Neutrophil (primary cell): Measurements from ENCODE around the gene STX5.
A peak's percentile ranks its signal among the peaks of the same experiment; 100 is the strongest.

Experiments
- H3K27ac ChIP-seq: fragments of 200-600 bp; sonication (generic); 2 replicates; pipeline ENCODE4 v1.5.1; 2016; ENCODE audit warnings: mild to moderate bottlenecking, moderate library complexity
- H3K27me3 ChIP-seq: fragments of 200-600 bp; sonication (generic); 2 replicates; pipeline ENCODE4 v1.6.0; 2016; ENCODE audit warnings: mild to moderate bottlenecking
- H3K36me3 ChIP-seq: fragments of 200-600 bp; sonication (generic); 2 replicates; pipeline ENCODE4 v1.5.1; 2017
- H3K4me1 ChIP-seq, 2 experiments: fragments of 200-600 bp in 1 of 2; sonication (generic) in 1 of 2; 1 replicate in 1 of 2; 2 replicates in 1 of 2; pipeline versions ENCODE4 v1.5.1 to v1.6.1; 2013 to 2016; ENCODE audit warnings: low read depth in 1 of 2, low read length in 1 of 2, mild to moderate bottlenecking in 1 of 2, moderate library complexity in 1 of 2; ENCODE audit not compliant: control insufficient read depth in 1 of 2, insufficient read depth in 1 of 2
- H3K4me3 ChIP-seq, 2 experiments: fragments of 200-600 bp in 1 of 2; sonication (generic) in 1 of 2; 1 replicate in 1 of 2; 2 replicates in 1 of 2; pipeline ENCODE4 v1.5.1; 2013 to 2016; ENCODE audit warnings: low read depth in 1 of 2, low read length in 1 of 2, mild to moderate bottlenecking in 1 of 2, moderate library complexity in 1 of 2
- H3K9me3 ChIP-seq: fragments of 200-600 bp; sonication (generic); 2 replicates; pipeline ENCODE4 v1.5.1; 2016
- TF ChIP-seq, protein P1 (sequence below): fragments of 200-600 bp; sonication (generic); IDR thresholded peaks from 2 replicates; pipeline ENCODE4 v1.5.1; 2016; ENCODE audit warnings: antibody characterized with exemption

STX5 gene

DNA sequence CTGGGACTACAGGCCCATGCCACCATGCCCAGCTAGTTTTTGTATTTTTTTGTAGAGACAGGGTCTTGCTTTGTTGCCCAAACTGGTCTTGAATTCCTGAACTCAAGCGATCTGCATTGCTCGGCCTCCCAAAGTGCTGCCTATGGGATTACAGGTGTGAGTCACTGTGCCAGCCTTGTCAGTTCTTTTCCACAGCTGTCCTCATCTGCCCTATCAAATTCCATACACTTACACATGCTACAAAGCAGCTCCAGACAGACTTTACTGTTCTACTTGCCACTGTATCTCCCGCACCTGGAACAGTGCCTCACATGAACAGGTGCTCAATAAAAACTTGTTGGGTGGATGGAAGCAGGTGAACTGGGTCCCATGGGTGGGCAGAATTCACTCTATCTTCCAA, 8.2 kb downstream of the STX5 start:
- H3K36me3 ChIP-seq = peaks cover 93% of the 10 kb centered on the region
- H3K27me3 ChIP-seq = no peaks in the 10 kb centered on the region
- TF ChIP-seq, protein P1, sequence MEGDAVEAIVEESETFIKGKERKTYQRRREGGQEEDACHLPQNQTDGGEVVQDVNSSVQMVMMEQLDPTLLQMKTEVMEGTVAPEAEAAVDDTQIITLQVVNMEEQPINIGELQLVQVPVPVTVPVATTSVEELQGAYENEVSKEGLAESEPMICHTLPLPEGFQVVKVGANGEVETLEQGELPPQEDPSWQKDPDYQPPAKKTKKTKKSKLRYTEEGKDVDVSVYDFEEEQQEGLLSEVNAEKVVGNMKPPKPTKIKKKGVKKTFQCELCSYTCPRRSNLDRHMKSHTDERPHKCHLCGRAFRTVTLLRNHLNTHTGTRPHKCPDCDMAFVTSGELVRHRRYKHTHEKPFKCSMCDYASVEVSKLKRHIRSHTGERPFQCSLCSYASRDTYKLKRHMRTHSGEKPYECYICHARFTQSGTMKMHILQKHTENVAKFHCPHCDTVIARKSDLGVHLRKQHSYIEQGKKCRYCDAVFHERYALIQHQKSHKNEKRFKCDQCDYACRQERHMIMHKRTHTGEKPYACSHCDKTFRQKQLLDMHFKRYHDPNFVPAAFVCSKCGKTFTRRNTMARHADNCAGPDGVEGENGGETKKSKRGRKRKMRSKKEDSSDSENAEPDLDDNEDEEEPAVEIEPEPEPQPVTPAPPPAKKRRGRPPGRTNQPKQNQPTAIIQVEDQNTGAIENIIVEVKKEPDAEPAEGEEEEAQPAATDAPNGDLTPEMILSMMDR = no peak
- H3K4me3 ChIP-seq = no peak overlapping the region
- no peaks in the 10 kb centered on the region for H3K4me1 ChIP-seq
- no peaks in the 10 kb centered on the region for H3K9me3 ChIP-seq
- H3K27ac ChIP-seq = no peak overlapping the region

DNA sequence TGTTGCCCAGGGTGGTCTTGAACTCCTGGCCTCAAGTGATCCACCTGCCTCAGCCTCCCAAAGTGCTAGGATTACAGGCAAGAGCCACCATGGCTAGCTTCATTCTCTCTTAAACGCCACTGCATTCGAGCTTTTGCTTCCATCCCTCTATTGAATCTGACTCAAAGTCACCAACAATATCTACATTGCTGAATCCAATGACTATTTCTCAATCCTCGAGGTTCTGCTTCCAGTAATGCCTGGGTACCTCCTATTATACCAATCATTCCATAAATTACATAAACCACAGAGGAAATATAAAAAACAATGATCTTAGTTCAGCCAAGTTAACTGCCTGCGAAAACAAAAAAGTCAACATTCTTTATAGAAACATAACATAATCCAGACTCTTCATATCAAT, 14.7 kb downstream of the STX5 start:
- H3K36me3 ChIP-seq = peaks cover 29% of the 10 kb centered on the region

DNA sequence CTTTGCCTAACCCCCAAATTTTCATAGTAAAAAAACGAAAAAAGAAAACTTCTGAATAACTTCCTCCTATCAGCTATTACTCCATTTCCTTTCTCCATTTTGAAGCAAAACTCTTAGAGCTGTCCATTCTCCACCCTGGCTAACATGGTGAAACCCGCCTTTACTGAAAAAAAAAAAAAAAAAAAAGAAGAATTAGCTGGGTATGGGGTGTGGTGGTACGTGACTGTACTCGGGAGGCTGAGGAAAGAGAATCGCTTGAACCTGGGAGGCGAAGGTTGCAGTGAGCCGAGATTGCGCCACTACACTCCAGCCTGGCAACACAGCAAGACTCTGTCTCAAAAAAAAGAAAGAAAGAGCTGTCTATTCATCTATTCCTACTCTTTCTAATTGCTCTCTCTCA, 15.3 kb downstream of the STX5 start:
- H3K4me3 ChIP-seq = peak overlapping the region; percentile 57 to 58
- peak overlapping the region; percentile 89 for H3K27ac ChIP-seq
- TF ChIP-seq, protein P1 = no peak
- peaks cover 40 to 41% of the 10 kb centered on the region in 2 experiments for H3K4me1 ChIP-seq
- H3K9me3 ChIP-seq = no peaks in the 10 kb centered on the region
- H3K27me3 ChIP-seq = no peaks in the 10 kb centered on the region
- peaks cover 23% of the 10 kb centered on the region for H3K36me3 ChIP-seq

More for the DNA sequence above, 14.7 kb downstream of the STX5 start:
- TF ChIP-seq, protein P1 = no peak
- peak overlapping the region; percentile 57 to 58 for H3K4me3 ChIP-seq
- H3K27me3 ChIP-seq = no peaks in the 10 kb centered on the region
- H3K4me1 ChIP-seq = peaks cover 40 to 41% of the 10 kb centered on the region in 2 experiments
- H3K9me3 ChIP-seq = no peaks in the 10 kb centered on the region
- H3K27ac ChIP-seq = peak overlapping the region; percentile 89

DNA sequence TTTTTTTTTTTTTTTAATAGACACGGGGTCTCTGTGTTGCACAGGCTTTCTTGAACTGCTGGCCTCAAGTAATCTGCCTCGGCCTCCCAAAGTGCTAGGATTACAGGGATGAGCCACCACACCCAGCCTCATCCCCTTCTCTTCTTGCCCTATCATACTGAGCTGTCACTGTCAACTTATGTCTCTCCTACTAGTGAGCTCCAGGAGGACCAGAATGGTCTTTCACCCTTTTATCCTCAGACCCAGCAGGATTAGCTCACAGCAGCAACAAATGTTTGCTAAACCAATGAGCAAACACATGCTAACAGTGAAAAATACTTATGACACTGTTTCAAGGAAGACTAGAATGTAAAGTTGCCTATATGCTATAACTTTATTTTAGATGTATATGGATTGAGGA, 20.2 kb downstream of the STX5 start:
- TF ChIP-seq, protein P1 = no peak
- Histone ChIP-seq H3K27ac (no peak overlapping the region), H3K36me3 (no peaks in the 10 kb centered on the region), H3K4me3 (no peak overlapping the region), H3K4me1 (peaks cover 45 to 49% of the 10 kb centered on the region in 2 experiments), H3K9me3 (no peaks in the 10 kb centered on the region), H3K27me3 (no peaks in the 10 kb centered on the region)

DNA sequence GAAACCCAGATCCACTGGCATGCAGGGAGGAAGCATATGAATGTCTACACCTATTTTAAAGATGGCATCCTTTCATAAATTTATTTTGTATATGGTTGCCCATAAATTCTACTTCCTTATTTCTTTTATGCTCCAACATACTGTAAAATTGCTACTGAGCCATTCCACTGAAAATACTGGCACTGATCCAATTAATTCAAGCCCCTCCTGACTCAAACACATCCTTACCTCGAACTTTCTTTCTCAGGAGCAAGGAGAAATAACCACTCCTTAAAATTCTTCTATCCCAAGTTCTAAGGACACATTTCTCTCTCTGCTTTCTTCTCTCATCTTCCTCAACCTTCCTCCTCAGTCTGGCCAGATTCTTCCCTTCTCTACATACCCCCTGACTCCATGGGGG, 21.1 kb downstream of the STX5 start:
- H3K36me3 ChIP-seq = no peaks in the 10 kb centered on the region
- no peaks in the 10 kb centered on the region for H3K27me3 ChIP-seq
- H3K4me3 ChIP-seq = no peak overlapping the region
- peak overlapping the region; percentile 48 for H3K27ac ChIP-seq
- TF ChIP-seq, protein P1 = no peak
- peaks cover 45 to 49% of the 10 kb centered on the region in 2 experiments for H3K4me1 ChIP-seq
- H3K9me3 ChIP-seq = no peaks in the 10 kb centered on the region
